ENCODE data around the gene CAB39. TPM values are rescaled to one million over a fixed set of nuclear protein-coding genes. Genes with fewer than 3 reads are reported as not detected.

Gene CAB39
- polyA plus RNA-seq, 1 donor from 2014 or later = 118 TPM

- Histone ChIP-seq H4K20me1 (ENCODE audit: insufficient read depth) (no peaks in the 10 kb centered on the region), H3K27ac (ENCODE audit: low read length) (no peak overlapping the region), H3K9me3 (ENCODE audit: low read length) (no peaks in the 10 kb centered on the region), H3F3A (ENCODE audit: insufficient read depth, low read length, poor library complexity, severe bottlenecking) (no peaks in the 10 kb centered on the region), H3K9me2 (ENCODE audit: insufficient read depth, low read length) (no peaks in the 10 kb centered on the region), H3K79me2 (replicated peaks; ENCODE audit: insufficient read depth, low read length) (peaks cover 6% of the 10 kb centered on the region), H3K36me3 (ENCODE audit: insufficient read depth, low read length) (peaks cover 13% of the 10 kb centered on the region), H3K27me3 (ENCODE audit: insufficient read depth, low read depth, low read length) (no peaks in the 10 kb centered on the region), H3K4me2 (ENCODE audit: low read length) (no peak overlapping the region), H3K4me3 (ENCODE audit: low read length) (no peak overlapping the region), H2AFZ (ENCODE audit: low read depth, low read length) (no peak overlapping the region), H3K9ac (ENCODE audit: low read length) (no peak overlapping the region)
- no peak for TF ChIP-seq SMC3 (conservative IDR thresholded peaks at IDR 0.05; ENCODE audit: poor library complexity)
Observed at GRCh38 chr2:230785346-230785745, 72.7 kb downstream of the CAB39 start.

- H3K36me3 ChIP-seq (ENCODE audit: insufficient read depth, low read length) = peaks cover 19% of the 10 kb centered on the region
- no peak for TF ChIP-seq MXI1 (conservative IDR thresholded peaks at IDR 0.05; ENCODE audit: poor library complexity, severe bottlenecking)
- TF ChIP-seq SMC3 (conservative IDR thresholded peaks at IDR 0.05; ENCODE audit: poor library complexity) = no peak
- no peak for TF ChIP-seq POLR2AphosphoS5 (IDR thresholded peaks at IDR 0.05)
- no peak for TF ChIP-seq RAD21 (conservative IDR thresholded peaks at IDR 0.05)
- TF ChIP-seq EP300 (conservative IDR thresholded peaks at IDR 0.05; ENCODE audit: poor library complexity, severe bottlenecking) = no peak
- TF ChIP-seq, protein P1, sequence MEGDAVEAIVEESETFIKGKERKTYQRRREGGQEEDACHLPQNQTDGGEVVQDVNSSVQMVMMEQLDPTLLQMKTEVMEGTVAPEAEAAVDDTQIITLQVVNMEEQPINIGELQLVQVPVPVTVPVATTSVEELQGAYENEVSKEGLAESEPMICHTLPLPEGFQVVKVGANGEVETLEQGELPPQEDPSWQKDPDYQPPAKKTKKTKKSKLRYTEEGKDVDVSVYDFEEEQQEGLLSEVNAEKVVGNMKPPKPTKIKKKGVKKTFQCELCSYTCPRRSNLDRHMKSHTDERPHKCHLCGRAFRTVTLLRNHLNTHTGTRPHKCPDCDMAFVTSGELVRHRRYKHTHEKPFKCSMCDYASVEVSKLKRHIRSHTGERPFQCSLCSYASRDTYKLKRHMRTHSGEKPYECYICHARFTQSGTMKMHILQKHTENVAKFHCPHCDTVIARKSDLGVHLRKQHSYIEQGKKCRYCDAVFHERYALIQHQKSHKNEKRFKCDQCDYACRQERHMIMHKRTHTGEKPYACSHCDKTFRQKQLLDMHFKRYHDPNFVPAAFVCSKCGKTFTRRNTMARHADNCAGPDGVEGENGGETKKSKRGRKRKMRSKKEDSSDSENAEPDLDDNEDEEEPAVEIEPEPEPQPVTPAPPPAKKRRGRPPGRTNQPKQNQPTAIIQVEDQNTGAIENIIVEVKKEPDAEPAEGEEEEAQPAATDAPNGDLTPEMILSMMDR (IDR thresholded peaks at IDR 0.05; ENCODE audit: poor library complexity, severe bottlenecking) = no peak
- TF ChIP-seq EZH2 (IDR thresholded peaks at IDR 0.05; ENCODE audit: borderline replicate concordance, insufficient read depth, low read length, poor library complexity, severe bottlenecking) = no peak
- TF ChIP-seq REST (IDR thresholded peaks at IDR 0.05; ENCODE audit: borderline replicate concordance) = no peak
- TF ChIP-seq TAF1 (IDR thresholded peaks at IDR 0.05; ENCODE audit: low read depth) = no peak
- H3K4me2 ChIP-seq (ENCODE audit: low read length) = no peak overlapping the region
- H3K27ac ChIP-seq (ENCODE audit: low read length) = no peak overlapping the region
- H3K9me3 ChIP-seq (ENCODE audit: low read length) = no peaks in the 10 kb centered on the region
- no peaks in the 10 kb centered on the region for H3F3A ChIP-seq (ENCODE audit: insufficient read depth, low read length, poor library complexity, severe bottlenecking)
- H3K27me3 ChIP-seq (ENCODE audit: insufficient read depth, low read depth, low read length) = no peaks in the 10 kb centered on the region
- H4K20me1 ChIP-seq (ENCODE audit: insufficient read depth) = no peaks in the 10 kb centered on the region
- no peak overlapping the region for H3K4me3 ChIP-seq (ENCODE audit: low read length)
- no peaks in the 10 kb centered on the region for H3K9me2 ChIP-seq (ENCODE audit: insufficient read depth, low read length)
- no peak overlapping the region for H2AFZ ChIP-seq (ENCODE audit: low read depth, low read length)
- H3K9ac ChIP-seq (ENCODE audit: low read length) = no peak overlapping the region
- H3K79me2 ChIP-seq (replicated peaks; ENCODE audit: insufficient read depth, low read length) = peaks cover 6% of the 10 kb centered on the region
Observed at GRCh38 chr2:230787101-230787500, 74.5 kb downstream of the CAB39 start.

Data from neural cell (in vitro differentiated cells).